Gastrocnemius medialis (tissue), 4 donors: Measurements from ENCODE around the gene MLLT10. TPM values are rescaled to one million over a fixed set of nuclear protein-coding genes. Genes with fewer than 3 reads are reported as not detected.

Experiments
- ATAC-seq, 2 donors: fragments of 150-250 bp; one replicate each; pipeline ENCODE4 v1.9.1; 2016
- DNase-seq, 2 donors: peaks; one replicate each; pipeline ENCODE4 v3.0.0-alpha.2; 2019
- H3K27ac ChIP-seq, 4 donors: fragments of 200-600 bp; sonication (generic); 1 replicate in 1 of 4; 2 replicates in 3 of 4; pipeline ENCODE4 v1.5.1; 2016 to 2018; ENCODE audit warnings: mild to moderate bottlenecking in 2 of 4, moderate library complexity in 1 of 4
- H3K27me3 ChIP-seq, 3 donors: fragments of 200-600 bp; sonication (generic) in 2 of 3; 1 replicate in 1 of 3; 2 replicates in 2 of 3; pipeline versions ENCODE4 v1.5.1 to v1.6.0; 2016 to 2019; ENCODE audit warnings: mild to moderate bottlenecking in 1 of 3, moderate library complexity in 1 of 3
- H3K36me3 ChIP-seq, 2 donors: fragments of 200-600 bp; sonication (generic) in 1 of 2; one replicate each; pipeline ENCODE4 v1.5.1; 2017 to 2018
- H3K4me1 ChIP-seq, 2 donors: fragments of 200-600 bp; sonication (generic) in 1 of 2; one replicate each; pipeline ENCODE4 v1.5.1; 2016 to 2017; ENCODE audit warnings: mild to moderate bottlenecking in 2 of 2
- H3K4me3 ChIP-seq, 4 donors: fragments of 200-600 bp; sonication (generic) in 3 of 4; 1 replicate in 1 of 4; 2 replicates in 3 of 4; pipeline ENCODE4 v1.5.1; 2016 to 2019; ENCODE audit warnings: mild to moderate bottlenecking in 2 of 4
- H3K9me3 ChIP-seq, 3 donors: fragments of 200-600 bp; sonication (generic) in 2 of 3; 1 replicate in 1 of 3; 2 replicates in 2 of 3; pipeline ENCODE4 v1.5.1; 2016 to 2019
- POLR2A ChIP-seq, 2 donors: fragments of 450-650 bp; IDR thresholded peaks; one replicate each; pipeline ENCODE4 v1.6.1; 2017; ENCODE audit warnings: antibody characterized with exemption in 2 of 2, mild to moderate bottlenecking in 2 of 2, moderate library complexity in 2 of 2
- in situ Hi-C, 4 donors: fragments of 200-750 bp; cut with MboI; loops; one replicate each; pipeline versions ENCODE4 v1.15.0 to v1.8.0; 2017; ENCODE audit warnings: low sequenced_read_pairs in 4 of 4
- intact Hi-C: fragments of 100-400 bp; cut with DNase I; formaldehyde crosslinking; loops from one replicate; pipeline ENCODE4 v1.15.1; 2023; ENCODE audit warnings: low total_unique reads
- total RNA-seq, 4 donors: library from RNA; depleted of rRNA; stranded (reverse); fragments of >200 nt; gene quantifications; one replicate each; pipeline versions ENCODE4 v1.1.0 to v1.2.3, GENCODE V29; 2016
- TF ChIP-seq, protein P1 (sequence below), 5 experiments: fragments of 450-650 bp in 3 of 5; fragments of 200-600 bp in 2 of 5; sonication (generic) in 2 of 5; IDR thresholded peaks in 4 of 5; conservative IDR thresholded peaks in 1 of 5; 1 replicate in 4 of 5; 2 replicates in 1 of 5; pipeline ENCODE4 v1.5.1; 2016 to 2019; ENCODE audit warnings: antibody characterized with exemption in 5 of 5, mild to moderate bottlenecking in 3 of 5, moderate library complexity in 3 of 5

Gene MLLT10
- total RNA-seq, 4 donors from 2014 or later = 13.6 to 26.6 (median 21.6) TPM

GRCh38 chr10:21693418-21693817, 159.4 kb downstream of the MLLT10 start:
- TF ChIP-seq, protein P1, sequence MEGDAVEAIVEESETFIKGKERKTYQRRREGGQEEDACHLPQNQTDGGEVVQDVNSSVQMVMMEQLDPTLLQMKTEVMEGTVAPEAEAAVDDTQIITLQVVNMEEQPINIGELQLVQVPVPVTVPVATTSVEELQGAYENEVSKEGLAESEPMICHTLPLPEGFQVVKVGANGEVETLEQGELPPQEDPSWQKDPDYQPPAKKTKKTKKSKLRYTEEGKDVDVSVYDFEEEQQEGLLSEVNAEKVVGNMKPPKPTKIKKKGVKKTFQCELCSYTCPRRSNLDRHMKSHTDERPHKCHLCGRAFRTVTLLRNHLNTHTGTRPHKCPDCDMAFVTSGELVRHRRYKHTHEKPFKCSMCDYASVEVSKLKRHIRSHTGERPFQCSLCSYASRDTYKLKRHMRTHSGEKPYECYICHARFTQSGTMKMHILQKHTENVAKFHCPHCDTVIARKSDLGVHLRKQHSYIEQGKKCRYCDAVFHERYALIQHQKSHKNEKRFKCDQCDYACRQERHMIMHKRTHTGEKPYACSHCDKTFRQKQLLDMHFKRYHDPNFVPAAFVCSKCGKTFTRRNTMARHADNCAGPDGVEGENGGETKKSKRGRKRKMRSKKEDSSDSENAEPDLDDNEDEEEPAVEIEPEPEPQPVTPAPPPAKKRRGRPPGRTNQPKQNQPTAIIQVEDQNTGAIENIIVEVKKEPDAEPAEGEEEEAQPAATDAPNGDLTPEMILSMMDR (IDR thresholded peaks at IDR 0.05 in 4 of 5, conservative IDR thresholded peaks at IDR 0.05 in 1 of 5) = no peak
- no peak for TF ChIP-seq POLR2A (IDR thresholded peaks at IDR 0.05)
- peaks cover 9 to 13% of the 10 kb centered on the region in 2 donors for H3K4me1 ChIP-seq
- H3K36me3 ChIP-seq = no peaks in the 10 kb centered on the region
- H3K9me3 ChIP-seq = no peaks in the 10 kb centered on the region
- intact Hi-C loops (no loop called here), in situ Hi-C loops (no loop called here)
- H3K27me3 ChIP-seq = no peaks in the 10 kb centered on the region
- DNase-seq (no peak), ATAC-seq (no peak)
- H3K4me3 ChIP-seq = no peak overlapping the region
- no peak overlapping the region for H3K27ac ChIP-seq

DNA sequence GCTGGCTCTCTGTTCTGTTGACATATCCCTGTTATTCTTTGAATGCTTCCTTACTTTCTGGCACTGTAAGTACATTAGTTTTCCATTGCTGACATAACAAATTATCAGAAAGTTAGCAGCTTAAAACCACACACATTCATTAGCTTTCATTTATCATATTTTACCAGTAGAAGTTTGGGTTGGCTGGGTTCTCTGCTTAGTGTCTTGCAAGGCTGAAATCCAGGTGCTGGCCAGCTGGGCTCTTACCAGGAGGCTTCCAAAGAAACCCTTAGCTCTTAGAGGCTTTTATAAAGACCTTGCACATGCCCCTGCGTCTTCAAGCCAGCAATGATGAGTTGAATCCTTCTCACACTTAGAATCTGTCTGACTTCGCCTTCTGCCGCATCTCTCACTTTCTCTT, 160.6 kb downstream of the MLLT10 start:
- Histone ChIP-seq H3K36me3 (no peaks in the 10 kb centered on the region), H3K27me3 (no peaks in the 10 kb centered on the region), H3K27ac (no peak overlapping the region), H3K4me3 (no peak overlapping the region), H3K9me3 (no peaks in the 10 kb centered on the region), H3K4me1 (peaks cover 9 to 13% of the 10 kb centered on the region in 2 donors)
- DNase-seq = no peak
- intact Hi-C loops = no loop called here
- TF ChIP-seq POLR2A (IDR thresholded peaks at IDR 0.05) = no peak
- TF ChIP-seq, protein P1 (IDR thresholded peaks at IDR 0.05 in 4 of 5, conservative IDR thresholded peaks at IDR 0.05 in 1 of 5) = no peak
- in situ Hi-C loops = no loop called here
- ATAC-seq = no peak

DNA sequence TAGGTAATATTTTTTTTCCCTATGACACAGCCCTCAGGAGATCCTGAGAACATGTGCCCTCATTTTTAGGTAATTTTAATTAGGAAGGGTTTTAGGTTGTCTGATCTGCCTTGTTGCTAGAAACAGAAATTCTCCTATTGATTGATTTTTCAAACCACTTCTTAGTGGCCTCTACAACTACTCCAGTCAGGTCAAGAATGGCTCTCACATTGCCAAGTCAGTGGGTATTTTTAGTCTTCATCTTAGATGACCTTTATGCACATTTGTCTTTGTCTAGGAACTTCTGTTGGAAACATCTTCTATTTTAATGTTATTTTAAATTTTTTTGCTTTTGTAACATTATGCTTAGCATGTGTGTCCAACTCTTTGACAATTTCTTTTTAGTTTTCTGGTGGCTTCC, 162.3 kb downstream of the MLLT10 start:
- H3K4me1 ChIP-seq = peaks cover 9 to 13% of the 10 kb centered on the region in 2 donors
- H3K36me3 ChIP-seq = no peaks in the 10 kb centered on the region
- DNase-seq (no peak), ATAC-seq (peak in 1 of 2 donors; percentile 41)
- in situ Hi-C loops = no loop called here
- H3K4me3 ChIP-seq = no peak overlapping the region
- H3K9me3 ChIP-seq = peaks cover 0 to 8% (median 0%) of the 10 kb centered on the region in 3 donors
- TF ChIP-seq, protein P1 (IDR thresholded peaks at IDR 0.05 in 4 of 5, conservative IDR thresholded peaks at IDR 0.05 in 1 of 5) = no peak
- no peak for TF ChIP-seq POLR2A (IDR thresholded peaks at IDR 0.05)
- H3K27me3 ChIP-seq = no peaks in the 10 kb centered on the region
- intact Hi-C loops = no loop called here
- H3K27ac ChIP-seq = no peak overlapping the region

- H3K27me3 ChIP-seq = no peaks in the 10 kb centered on the region
- H3K4me3 ChIP-seq = no peak overlapping the region
- no peak for ATAC-seq
- no peak for TF ChIP-seq POLR2A (IDR thresholded peaks at IDR 0.05)
- TF ChIP-seq, protein P1 (IDR thresholded peaks at IDR 0.05 in 4 of 5, conservative IDR thresholded peaks at IDR 0.05 in 1 of 5) = no peak
- peaks cover 9 to 13% of the 10 kb centered on the region in 2 donors for H3K4me1 ChIP-seq
- in situ Hi-C loops = no loop called here
- no peak overlapping the region for H3K27ac ChIP-seq
- intact Hi-C loops = no loop called here
- DNase-seq = no peak
- peaks cover 0 to 8% (median 0%) of the 10 kb centered on the region in 3 donors for H3K9me3 ChIP-seq
- H3K36me3 ChIP-seq = no peaks in the 10 kb centered on the region
Measured at GRCh38 chr10:21699575-21699974, 165.5 kb downstream of the MLLT10 start.

- H3K4me1 ChIP-seq = peaks cover 9 to 13% of the 10 kb centered on the region in 2 donors
- peaks cover 0 to 8% (median 0%) of the 10 kb centered on the region in 3 donors for H3K9me3 ChIP-seq
- intact Hi-C loops (no loop called here), in situ Hi-C loops (no loop called here)
- H3K27ac ChIP-seq = no peak overlapping the region
- DNase-seq = no peak
- no peak for TF ChIP-seq POLR2A (IDR thresholded peaks at IDR 0.05)
- TF ChIP-seq, protein P1 (IDR thresholded peaks at IDR 0.05 in 4 of 5, conservative IDR thresholded peaks at IDR 0.05 in 1 of 5) = no peak
- no peaks in the 10 kb centered on the region for H3K27me3 ChIP-seq
- no peak for ATAC-seq
- H3K36me3 ChIP-seq = no peaks in the 10 kb centered on the region
- no peak overlapping the region for H3K4me3 ChIP-seq
Measured at GRCh38 chr10:21700474-21700873, 166.4 kb downstream of the MLLT10 start.
